ENCODE data around the gene FLNA. TPM values are rescaled to one million over a fixed set of nuclear protein-coding genes. Genes with fewer than 3 reads are reported as not detected.

The FLNA gene
- total and polyA plus RNA-seq, 9 of the 15 experiments (the other 6 are each of a cell fraction or from before 2014, with no cell fraction given), result 6.2 to 735 (median 135) TPM

DNA sequence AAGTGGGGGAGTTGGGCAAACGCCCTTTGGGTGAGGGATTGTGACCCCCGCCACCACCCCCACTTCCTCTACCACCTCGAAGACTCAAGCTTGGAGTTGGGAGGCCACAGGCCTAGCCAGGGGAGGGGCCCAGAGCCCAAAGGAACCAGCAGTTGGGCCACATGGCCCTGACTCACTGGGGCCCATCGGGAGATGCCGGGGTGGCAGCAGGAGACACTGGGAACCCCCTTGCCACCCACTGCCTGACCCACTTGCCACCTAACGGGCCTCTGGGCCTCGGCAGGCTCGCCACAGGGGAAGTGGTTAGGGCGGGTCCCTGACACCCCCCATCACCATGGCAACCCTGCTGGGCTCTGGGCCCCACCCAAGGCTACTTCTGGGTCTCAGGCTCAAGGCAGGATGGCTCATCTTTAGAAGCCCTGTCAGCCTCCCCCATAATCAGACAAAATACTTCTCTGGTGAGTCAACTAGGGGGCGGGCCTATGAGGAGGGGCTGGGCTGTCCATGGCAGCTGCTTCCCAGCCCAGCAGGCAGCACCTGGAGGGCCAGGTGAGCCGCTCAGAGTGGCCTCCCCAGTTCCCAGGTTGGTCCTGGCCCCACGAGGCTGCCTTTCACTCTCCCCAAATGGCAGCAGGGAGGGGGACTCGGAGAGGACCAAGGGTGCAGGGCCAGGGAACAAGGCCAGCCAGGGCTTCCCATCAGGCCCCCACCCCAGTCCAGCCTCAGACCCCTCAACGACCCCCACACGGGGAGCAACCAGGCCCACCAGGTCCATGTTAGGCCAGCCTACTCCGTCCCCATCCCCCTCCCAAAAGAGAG lies 5.6 kb downstream of the FLNA start (continued):
- TF ChIP-seq, protein P1, sequence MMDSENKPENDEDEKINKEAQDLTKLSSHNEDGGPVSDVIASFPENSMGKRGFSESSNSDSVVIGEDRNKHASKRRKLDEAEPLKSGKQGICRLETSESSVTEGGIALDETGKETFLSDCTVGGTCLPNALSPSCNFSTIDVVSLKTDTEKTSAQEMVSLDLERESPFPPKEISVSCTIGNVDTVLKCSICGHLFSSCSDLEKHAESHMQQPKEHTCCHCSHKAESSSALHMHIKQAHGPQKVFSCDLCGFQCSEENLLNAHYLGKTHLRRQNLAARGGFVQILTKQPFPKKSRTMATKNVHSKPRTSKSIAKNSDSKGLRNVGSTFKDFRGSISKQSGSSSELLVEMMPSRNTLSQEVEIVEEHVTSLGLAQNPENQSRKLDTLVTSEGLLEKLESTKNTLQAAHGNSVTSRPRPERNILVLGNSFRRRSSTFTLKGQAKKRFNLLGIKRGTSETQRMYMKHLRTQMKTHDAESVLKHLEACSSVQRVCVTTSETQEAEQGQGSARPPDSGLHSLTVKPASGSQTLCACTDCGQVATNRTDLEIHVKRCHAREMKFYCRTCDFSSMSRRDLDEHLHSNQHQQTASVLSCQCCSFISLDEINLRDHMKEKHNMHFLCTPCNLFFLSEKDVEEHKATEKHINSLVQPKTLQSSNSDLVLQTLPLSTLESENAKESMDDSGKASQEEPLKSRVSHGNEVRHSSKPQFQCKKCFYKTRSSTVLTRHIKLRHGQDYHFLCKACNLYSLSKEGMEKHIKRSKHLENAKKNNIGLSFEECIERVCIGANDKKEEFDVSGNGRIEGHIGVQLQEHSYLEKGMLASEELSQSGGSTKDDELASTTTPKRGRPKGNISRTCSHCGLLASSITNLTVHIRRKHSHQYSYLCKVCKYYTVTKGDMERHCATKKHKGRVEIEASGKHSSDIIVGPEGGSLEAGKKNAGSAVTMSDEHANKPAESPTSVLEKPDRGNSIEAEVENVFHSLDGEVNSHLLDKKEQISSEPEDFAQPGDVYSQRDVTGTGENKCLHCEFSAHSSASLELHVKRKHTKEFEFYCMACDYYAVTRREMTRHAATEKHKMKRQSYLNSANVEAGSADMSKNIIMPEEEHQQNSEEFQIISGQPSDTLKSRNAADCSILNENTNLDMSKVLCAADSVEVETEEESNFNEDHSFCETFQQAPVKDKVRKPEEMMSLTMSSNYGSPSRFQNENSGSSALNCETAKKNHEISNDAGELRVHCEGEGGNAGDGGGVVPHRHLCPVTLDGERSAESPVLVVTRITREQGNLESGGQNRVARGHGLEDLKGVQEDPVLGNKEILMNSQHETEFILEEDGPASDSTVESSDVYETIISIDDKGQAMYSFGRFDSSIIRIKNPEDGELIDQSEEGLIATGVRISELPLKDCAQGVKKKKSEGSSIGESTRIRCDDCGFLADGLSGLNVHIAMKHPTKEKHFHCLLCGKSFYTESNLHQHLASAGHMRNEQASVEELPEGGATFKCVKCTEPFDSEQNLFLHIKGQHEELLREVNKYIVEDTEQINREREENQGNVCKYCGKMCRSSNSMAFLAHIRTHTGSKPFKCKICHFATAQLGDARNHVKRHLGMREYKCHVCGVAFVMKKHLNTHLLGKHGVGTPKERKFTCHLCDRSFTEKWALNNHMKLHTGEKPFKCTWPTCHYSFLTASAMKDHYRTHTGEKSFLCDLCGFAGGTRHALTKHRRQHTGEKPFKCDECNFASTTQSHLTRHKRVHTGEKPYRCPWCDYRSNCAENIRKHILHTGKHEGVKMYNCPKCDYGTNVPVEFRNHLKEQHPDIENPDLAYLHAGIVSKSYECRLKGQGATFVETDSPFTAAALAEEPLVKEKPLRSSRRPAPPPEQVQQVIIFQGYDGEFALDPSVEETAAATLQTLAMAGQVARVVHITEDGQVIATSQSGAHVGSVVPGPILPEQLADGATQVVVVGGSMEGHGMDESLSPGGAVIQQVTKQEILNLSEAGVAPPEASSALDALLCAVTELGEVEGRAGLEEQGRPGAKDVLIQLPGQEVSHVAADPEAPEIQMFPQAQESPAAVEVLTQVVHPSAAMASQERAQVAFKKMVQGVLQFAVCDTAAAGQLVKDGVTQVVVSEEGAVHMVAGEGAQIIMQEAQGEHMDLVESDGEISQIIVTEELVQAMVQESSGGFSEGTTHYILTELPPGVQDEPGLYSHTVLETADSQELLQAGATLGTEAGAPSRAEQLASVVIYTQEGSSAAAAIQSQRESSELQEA (IDR thresholded peaks at IDR 0.05; ENCODE audit: low read depth), result no peak
- TF ChIP-seq HLTF (IDR thresholded peaks at IDR 0.05) (no peak), RFX5 (IDR thresholded peaks at IDR 0.05; ENCODE audit: low read depth, low read length) (no peak), CCNT2 (IDR thresholded peaks at IDR 0.05; ENCODE audit: borderline replicate concordance, extremely low read depth, insufficient read length, low read depth, low read length) (peak; percentile 28), TAL1 (IDR thresholded peaks at IDR 0.05) (no peak), TARDBP (IDR thresholded peaks at IDR 0.05) (no peak), NR2C2 (CRISPR knock-in tag; IDR thresholded peaks at IDR 0.05) (0 out of 2 replicates have a peak, but pooled peaks have one; percentile 30), NR2C2 (tag; IDR thresholded peaks at IDR 0.05) (no peak), MIER1 (IDR thresholded peaks at IDR 0.05; ENCODE audit: low read depth) (no peak), PTBP1 (IDR thresholded peaks at IDR 0.05; ENCODE audit: low read depth, low read length) (no peak), RBFOX2 (IDR thresholded peaks at IDR 0.05; ENCODE audit: low read depth, low read length) (peak; percentile 77), RB1 (IDR thresholded peaks at IDR 0.05; ENCODE audit: low read depth) (peak; percentile 40; the same call in 1 of the 2 replicates), ZC3H11A (IDR thresholded peaks at IDR 0.05; ENCODE audit: low read depth, low read length) (no peak), FOXP1 (CRISPR knock-in tag; IDR thresholded peaks at IDR 0.05) (no peak), GATA2 (CRISPR knock-in tag; IDR thresholded peaks at IDR 0.05) (no peak), TCF7 (IDR thresholded peaks at IDR 0.05; ENCODE audit: borderline replicate concordance) (no peak), TBL1XR1 (IDR thresholded peaks at IDR 0.05; ENCODE audit: low read length in 2 of 2) (no peak), POLR2G (IDR thresholded peaks at IDR 0.05; ENCODE audit: low read depth, low read length) (peak; percentile 82), NCOR1 (IDR thresholded peaks at IDR 0.05) (peak; percentile 35; the same call in 1 of the 2 replicates)
- TF ChIP-seq, protein P2, sequence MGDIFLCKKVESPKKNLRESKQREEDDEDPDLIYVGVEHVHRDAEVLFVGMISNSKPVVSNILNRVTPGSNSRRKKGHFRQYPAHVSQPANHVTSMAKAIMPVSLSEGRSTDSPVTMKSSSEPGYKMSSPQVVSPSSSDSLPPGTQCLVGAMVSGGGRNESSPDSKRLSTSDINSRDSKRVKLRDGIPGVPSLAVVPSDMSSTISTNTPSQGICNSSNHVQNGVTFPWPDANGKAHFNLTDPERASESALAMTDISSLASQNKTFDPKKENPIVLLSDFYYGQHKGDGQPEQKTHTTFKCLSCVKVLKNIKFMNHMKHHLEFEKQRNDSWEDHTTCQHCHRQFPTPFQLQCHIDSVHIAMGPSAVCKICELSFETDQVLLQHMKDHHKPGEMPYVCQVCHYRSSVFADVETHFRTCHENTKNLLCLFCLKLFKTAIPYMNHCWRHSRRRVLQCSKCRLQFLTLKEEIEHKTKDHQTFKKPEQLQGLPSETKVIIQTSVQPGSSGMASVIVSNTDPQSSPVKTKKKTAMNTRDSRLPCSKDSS (IDR thresholded peaks at IDR 0.05; ENCODE audit: low read depth, partially characterized antibody), result no peak
